ENCODE measurements around the gene FGF6.
"Not testable (repeated sequence)": the region's sequence is repeated elsewhere in the genome, so short reads cannot be mapped to it uniquely, and the experiment has no call there.

Gene FGF6

GRCh38 chr12:4417455-4417854 lies 28.2 kb downstream of the FGF6 start:
- no peak for DNase-seq

GRCh38 chr12:4416276-4416675 lies 29.3 kb downstream of the FGF6 start:
- DNase-seq: no peak

GRCh38 chr12:4412465-4412864 lies 33.1 kb downstream of the FGF6 start:
- no peak for DNase-seq

- no peak for DNase-seq
Observed at GRCh38 chr12:4412056-4412455, 33.6 kb downstream of the FGF6 start.

GRCh38 chr12:4407136-4407535 lies 38.5 kb downstream of the FGF6 start:
- no peak for DNase-seq

GRCh38 chr12:4404877-4405637 lies 40.6 kb downstream of the FGF6 start:
- not testable (repeated sequence) for DNase-seq

- no peak for DNase-seq
Observed at GRCh38 chr12:4402996-4403395, 42.6 kb downstream of the FGF6 start.

GRCh38 chr12:4401117-4401516 lies 44.5 kb downstream of the FGF6 start:
- DNase-seq: no peak

GRCh38 chr12:4395818-4396217 lies 49.8 kb downstream of the FGF6 start:
- no peak for DNase-seq

GRCh38 chr12:4393211-4393610 lies 52.4 kb downstream of the FGF6 start:
- no peak for DNase-seq

- no peak for DNase-seq
Observed at GRCh38 chr12:4392223-4392742, 53.3 kb downstream of the FGF6 start.

GRCh38 chr12:4388662-4389061 lies 57.0 kb downstream of the FGF6 start:
- DNase-seq: no peak

- DNase-seq: no peak
Observed at GRCh38 chr12:4388032-4388431, 57.6 kb downstream of the FGF6 start.

- no peak for DNase-seq
Observed at GRCh38 chr12:4387607-4388006, 58.0 kb downstream of the FGF6 start.

GRCh38 chr12:4386801-4387200 lies 58.8 kb downstream of the FGF6 start:
- DNase-seq: no peak
